ENCODE measurements around the gene CDH19.

CDH19 gene

DNA sequence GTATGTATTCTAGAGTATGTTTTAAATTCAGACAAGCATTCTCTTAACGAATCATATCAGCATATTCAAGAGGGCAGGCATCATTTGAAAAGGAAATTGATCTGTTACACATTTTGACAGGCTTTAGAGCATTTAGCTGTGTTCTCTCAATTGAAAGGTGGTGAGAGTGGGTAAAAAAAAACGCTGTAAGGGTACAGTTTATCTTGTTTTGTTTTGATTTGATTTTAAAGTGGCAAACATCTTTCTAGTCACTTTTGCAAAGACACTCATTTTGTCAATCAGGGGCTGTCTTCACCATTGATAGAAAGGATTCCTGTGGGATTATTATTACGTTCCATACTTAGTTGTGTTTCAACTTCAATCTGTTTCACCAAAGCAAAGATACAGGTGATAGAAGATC lies 2.2 kb downstream of the CDH19 start:
- no peak overlapping the region for H3K4me3 ChIP-seq (ENCODE audit: low read depth, low read length)
- H3K27ac ChIP-seq (ENCODE audit: extremely low read depth, low read depth, low read length): no peak overlapping the region
- CTCF ChIA-PET: no interaction called here
- H3K36me3 ChIP-seq (ENCODE audit: control insufficient read depth in 2 of 2, insufficient read depth in 1 of 2, low read length in 2 of 2): no peaks in the 10 kb centered on the region
- H3K4me1 ChIP-seq (ENCODE audit: control insufficient read depth, insufficient read depth, low read length): no peaks in the 10 kb centered on the region
- H3K9me3 ChIP-seq (ENCODE audit: control insufficient read depth, insufficient read depth, low read depth, low read length): no peaks in the 10 kb centered on the region
- no peak for TF ChIP-seq ZSCAN30 (tag by site-specific recombination; IDR thresholded peaks at IDR 0.05)
- no peak for TF ChIP-seq PRDM4 (tag by site-specific recombination; IDR thresholded peaks at IDR 0.05)
- TF ChIP-seq ZNF626 (tag by site-specific recombination; IDR thresholded peaks at IDR 0.05): no peak
- no peak for TF ChIP-seq ZNF777 (tag by site-specific recombination; IDR thresholded peaks at IDR 0.05; ENCODE audit: borderline replicate concordance)
- TF ChIP-seq ZNF529 (tag by site-specific recombination; IDR thresholded peaks at IDR 0.05; ENCODE audit: insufficient replicate concordance): no peak
- TF ChIP-seq ZBTB44 (tag by site-specific recombination; IDR thresholded peaks at IDR 0.05): no peak
- no peak for TF ChIP-seq ZNF214 (tag by site-specific recombination; IDR thresholded peaks at IDR 0.05; ENCODE audit: borderline replicate concordance)
- TF ChIP-seq ZNF140 (tag by site-specific recombination; IDR thresholded peaks at IDR 0.05): no peak
- TF ChIP-seq GLIS2 (tag by site-specific recombination; IDR thresholded peaks at IDR 0.05): no peak
- TF ChIP-seq, protein P1, sequence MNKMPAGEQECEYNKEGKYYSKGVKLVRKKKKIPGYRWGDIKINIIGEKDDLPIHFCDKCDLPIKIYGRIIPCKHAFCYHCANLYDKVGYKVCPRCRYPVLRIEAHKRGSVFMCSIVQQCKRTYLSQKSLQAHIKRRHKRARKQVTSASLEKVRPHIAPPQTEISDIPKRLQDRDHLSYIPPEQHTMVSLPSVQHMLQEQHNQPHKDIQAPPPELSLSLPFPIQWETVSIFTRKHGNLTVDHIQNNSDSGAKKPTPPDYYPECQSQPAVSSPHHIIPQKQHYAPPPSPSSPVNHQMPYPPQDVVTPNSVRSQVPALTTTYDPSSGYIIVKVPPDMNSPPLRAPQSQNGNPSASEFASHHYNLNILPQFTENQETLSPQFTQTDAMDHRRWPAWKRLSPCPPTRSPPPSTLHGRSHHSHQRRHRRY (tag by site-specific recombination; IDR thresholded peaks at IDR 0.05): no peak
- TF ChIP-seq ZNF133 (tag by site-specific recombination; IDR thresholded peaks at IDR 0.05): no peak
- no peak for TF ChIP-seq ZNF704 (tag by site-specific recombination; IDR thresholded peaks at IDR 0.05)
- TF ChIP-seq, protein P2, sequence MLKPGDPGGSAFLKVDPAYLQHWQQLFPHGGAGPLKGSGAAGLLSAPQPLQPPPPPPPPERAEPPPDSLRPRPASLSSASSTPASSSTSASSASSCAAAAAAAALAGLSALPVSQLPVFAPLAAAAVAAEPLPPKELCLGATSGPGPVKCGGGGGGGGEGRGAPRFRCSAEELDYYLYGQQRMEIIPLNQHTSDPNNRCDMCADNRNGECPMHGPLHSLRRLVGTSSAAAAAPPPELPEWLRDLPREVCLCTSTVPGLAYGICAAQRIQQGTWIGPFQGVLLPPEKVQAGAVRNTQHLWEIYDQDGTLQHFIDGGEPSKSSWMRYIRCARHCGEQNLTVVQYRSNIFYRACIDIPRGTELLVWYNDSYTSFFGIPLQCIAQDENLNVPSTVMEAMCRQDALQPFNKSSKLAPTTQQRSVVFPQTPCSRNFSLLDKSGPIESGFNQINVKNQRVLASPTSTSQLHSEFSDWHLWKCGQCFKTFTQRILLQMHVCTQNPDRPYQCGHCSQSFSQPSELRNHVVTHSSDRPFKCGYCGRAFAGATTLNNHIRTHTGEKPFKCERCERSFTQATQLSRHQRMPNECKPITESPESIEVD (tag by site-specific recombination; IDR thresholded peaks at IDR 0.05): no peak
- no peak for TF ChIP-seq ZNF654 (tag by site-specific recombination; IDR thresholded peaks at IDR 0.05; ENCODE audit: low read depth)
- no peak for TF ChIP-seq ZNF148 (tag by site-specific recombination; IDR thresholded peaks at IDR 0.05; ENCODE audit: borderline replicate concordance)
- no peak for TF ChIP-seq SP7 (tag by site-specific recombination; IDR thresholded peaks at IDR 0.05)
- POLR2A ChIA-PET: no interaction called here

Data from HEK293 (cell line).